Prostate gland (tissue), 2 donors: ENCODE data around the gene TMUB1. TPM values are rescaled to one million over a fixed set of nuclear protein-coding genes. Genes with fewer than 3 reads are reported as not detected.

Experiments used
- DNase-seq: peaks from one replicate; pipeline ENCODE4 v3.0.0-alpha.2; 2019; ENCODE audit warnings: low spot score
- H3K27ac ChIP-seq, 2 donors: fragments of 200-600 bp; sonication (generic); 2 replicates each; pipeline ENCODE4 v1.5.1; 2017 to 2019
- H3K27me3 ChIP-seq: fragments of 200-600 bp; sonication (generic); replicated peaks from 2 replicates; pipeline ENCODE4 v1.5.1; 2019; ENCODE audit not compliant: insufficient read depth
- H3K36me3 ChIP-seq, 2 donors: fragments of 200-600 bp; sonication (generic); 1 replicate in 1 of 2; 2 replicates in 1 of 2; pipeline versions ENCODE4 v1.5.1 to v1.8.1; 2017 to 2019
- H3K4me1 ChIP-seq: fragments of 200-600 bp; sonication (generic); replicated peaks from 2 replicates; pipeline ENCODE4 v1.5.1; 2019
- H3K4me3 ChIP-seq, 2 donors: fragments of 200-600 bp; sonication (generic); 2 replicates each; pipeline ENCODE4 v1.5.1; 2017 to 2019
- H3K9me3 ChIP-seq: fragments of 200-600 bp; sonication (generic); 2 replicates; pipeline ENCODE4 v1.5.1; 2017
- CTCF ChIP-seq, 4 experiments: fragments of 200-600 bp in 2 of 4; fragments of 450-650 bp in 2 of 4; sonication (generic) in 2 of 4; IDR thresholded peaks; 1 replicate in 3 of 4; 2 replicates in 1 of 4; pipeline ENCODE4 v1.5.1; 2016 to 2019; ENCODE audit warnings: antibody characterized with exemption in 4 of 4, mild to moderate bottlenecking in 2 of 4, moderate library complexity in 2 of 4
- POLR2A ChIP-seq: fragments of 450-650 bp; IDR thresholded peaks from one replicate; pipeline ENCODE4 v1.6.1; 2016; ENCODE audit warnings: antibody characterized with exemption, mild to moderate bottlenecking
- POLR2AphosphoS5 ChIP-seq: sonication (generic); formaldehyde crosslinking; IDR thresholded peaks from one replicate; pipeline ENCODE4 v1.6.1; 2017; ENCODE audit warnings: antibody characterized with exemption
- WGBS: methylation state at CpG from one replicate; pipeline ENCODE4 v1.1.5; 2018; 5-methylcytosine and 5-hydroxymethylcytosine counted together
- intact Hi-C: fragments of 100-400 bp; cut with DNase I; formaldehyde crosslinking; loops from one replicate; pipeline ENCODE4 v1.14.2; 2022
- total RNA-seq, 2 donors: library from RNA; depleted of rRNA; stranded (reverse); fragments of >200 nt; gene quantifications; one replicate each; pipeline ENCODE4 v1.1.0, GENCODE V29; 2016

The TMUB1 gene
- total RNA-seq, 2 donors from 2014 or later: 79.8 to 99.4 TPM

GRCh38 chr7:151101621-151102396 is 18.5 kb upstream of the TMUB1 start:
- Histone ChIP-seq H3K9me3 (no peaks in the 10 kb centered on the region), H3K36me3 (no peaks in the 10 kb centered on the region), H3K4me3 (no peak overlapping the region), H3K27ac (no peak overlapping the region), H3K27me3 (no peaks in the 10 kb centered on the region), H3K4me1 (no peaks in the 10 kb centered on the region)
- 84% methylated on average over 24 of the region's 24 CpGs for WGBS
- intact Hi-C loops: no loop called here
- DNase-seq: no peak
- no peak for TF ChIP-seq POLR2A
- TF ChIP-seq CTCF (IDR thresholded peaks at IDR 0.05): no peak
- TF ChIP-seq POLR2AphosphoS5: no peak

DNA sequence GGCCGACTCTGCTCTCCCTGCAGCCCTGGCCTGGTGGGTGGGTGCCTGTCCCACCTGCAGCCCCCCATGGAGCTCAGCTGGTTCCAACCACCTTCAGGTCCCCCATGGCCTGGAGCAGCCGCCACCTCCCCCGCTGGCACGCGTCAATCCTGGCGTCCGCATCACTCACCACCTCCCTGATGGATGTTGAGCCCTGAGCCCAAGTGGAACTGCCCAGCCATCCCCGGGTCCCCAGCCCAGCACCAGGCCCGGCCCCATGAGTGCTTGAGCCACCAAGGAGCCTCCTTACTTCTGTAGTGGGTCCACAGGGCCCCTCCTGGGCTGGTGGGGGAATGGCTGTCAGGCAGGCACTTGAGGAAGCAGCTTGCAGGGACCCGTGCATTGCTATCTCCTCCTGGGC is 17.6 kb upstream of the TMUB1 start:
- TF ChIP-seq POLR2A: no peak
- no peak for TF ChIP-seq CTCF (IDR thresholded peaks at IDR 0.05)
- TF ChIP-seq POLR2AphosphoS5: no peak
- 87% methylated on average over 10 of the region's 10 CpGs for WGBS
- no peak for DNase-seq
- H3K27ac ChIP-seq: no peak overlapping the region
- intact Hi-C loops: no loop called here
- no peaks in the 10 kb centered on the region for H3K27me3 ChIP-seq
- H3K4me1 ChIP-seq: no peaks in the 10 kb centered on the region
- no peaks in the 10 kb centered on the region for H3K9me3 ChIP-seq
- H3K36me3 ChIP-seq: no peaks in the 10 kb centered on the region
- no peak overlapping the region for H3K4me3 ChIP-seq

- no peak for TF ChIP-seq POLR2A
- no peaks in the 10 kb centered on the region for H3K9me3 ChIP-seq
- intact Hi-C loops: no loop called here
- WGBS: 67% methylated on average over 20 of the region's 20 CpGs
- H3K27ac ChIP-seq: no peak overlapping the region
- no peaks in the 10 kb centered on the region for H3K27me3 ChIP-seq
- H3K36me3 ChIP-seq: no peaks in the 10 kb centered on the region
- H3K4me3 ChIP-seq: no peak overlapping the region
- no peaks in the 10 kb centered on the region for H3K4me1 ChIP-seq
- DNase-seq: no peak
These were observed 16.4 kb upstream of the TMUB1 start for GRCh38 chr7:151099486-151100211.

DNA sequence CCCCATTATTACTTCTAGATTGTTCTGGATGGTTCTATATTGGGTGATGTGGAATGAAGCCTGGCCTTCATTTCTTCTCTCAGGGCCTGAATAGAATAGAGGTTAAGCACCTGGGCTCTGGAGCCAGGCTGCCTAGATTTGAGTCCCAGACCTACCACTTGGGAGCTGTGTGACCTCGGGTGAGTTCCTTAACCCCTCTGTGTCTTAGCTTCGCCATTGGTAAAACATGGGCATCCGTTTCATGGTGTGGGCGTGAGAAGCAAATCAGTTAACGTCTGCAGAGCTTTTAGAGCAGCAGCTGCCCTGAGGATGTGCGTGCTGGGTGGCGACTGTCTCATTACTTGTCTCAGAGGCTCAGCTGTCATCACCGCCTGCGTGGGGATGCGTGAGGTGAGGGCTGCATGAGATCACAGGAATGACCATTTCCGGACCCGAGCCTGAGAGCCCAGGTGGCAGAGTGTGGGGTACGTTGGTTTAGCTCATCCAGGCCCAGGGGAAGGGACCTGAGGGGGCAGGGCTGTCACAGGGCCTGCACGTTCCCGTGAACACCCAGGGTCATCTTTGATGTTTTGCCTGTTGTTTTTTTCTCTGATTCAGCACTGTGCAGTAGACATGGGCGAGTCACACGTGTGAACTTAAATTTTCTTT is 12.7 kb upstream of the TMUB1 start:
- Histone ChIP-seq H3K4me3 (no peak overlapping the region), H3K9me3 (no peaks in the 10 kb centered on the region), H3K27ac (no peak overlapping the region), H3K4me1 (no peaks in the 10 kb centered on the region), H3K36me3 (no peaks in the 10 kb centered on the region), H3K27me3 (no peaks in the 10 kb centered on the region)
- DNase-seq: no peak
- WGBS: 81% methylated on average over 17 of the region's 17 CpGs
- intact Hi-C loops: no loop called here
- TF ChIP-seq POLR2A (no peak), POLR2AphosphoS5 (no peak), CTCF (IDR thresholded peaks at IDR 0.05) (no peak)

DNA sequence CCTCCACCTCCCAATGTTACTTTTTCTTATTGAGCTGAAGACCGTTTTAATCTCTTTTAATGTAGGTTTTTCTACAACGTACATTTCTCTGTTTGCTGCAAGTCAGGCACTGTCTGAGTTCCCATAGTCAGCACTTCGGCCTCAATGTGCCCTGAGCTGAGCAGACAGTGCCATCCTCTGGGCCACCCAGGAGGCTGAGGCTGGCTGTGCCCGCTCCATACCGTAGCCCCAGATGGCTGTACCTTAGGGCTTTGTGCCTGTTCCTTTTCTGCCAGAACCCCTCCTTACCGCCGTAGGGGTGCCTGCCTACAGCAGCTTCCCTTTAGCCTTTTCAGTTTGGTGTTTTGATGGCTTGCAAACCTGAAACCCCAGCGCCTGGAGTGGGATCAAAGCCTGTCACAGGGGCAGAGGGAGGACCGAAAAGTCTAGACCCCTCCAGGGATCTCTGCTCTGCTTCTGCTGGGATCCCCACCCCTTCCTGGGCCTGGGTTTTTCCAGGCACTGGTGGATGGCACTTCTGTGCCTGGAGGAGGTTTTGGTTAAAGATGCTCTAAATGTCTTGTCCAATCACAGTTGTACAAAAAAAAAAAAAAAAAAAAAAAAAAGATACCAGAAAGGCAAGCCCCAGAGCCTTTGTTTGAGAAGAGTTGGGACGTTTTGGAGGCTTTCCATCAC is 12.0 kb upstream of the TMUB1 start:
- H3K36me3 ChIP-seq: no peaks in the 10 kb centered on the region
- H3K4me3 ChIP-seq: no peak overlapping the region
- H3K27me3 ChIP-seq: no peaks in the 10 kb centered on the region
- no peak for DNase-seq
- no peaks in the 10 kb centered on the region for H3K4me1 ChIP-seq
- 66% methylated on average over 10 of the region's 10 CpGs for WGBS
- no peak overlapping the region for H3K27ac ChIP-seq
- no peak for TF ChIP-seq POLR2A
- TF ChIP-seq POLR2AphosphoS5: no peak
- no peak for TF ChIP-seq CTCF (IDR thresholded peaks at IDR 0.05)
- intact Hi-C loops: no loop called here
- H3K9me3 ChIP-seq: no peaks in the 10 kb centered on the region
